K562 (cell line): ENCODE data around the gene TNIP1. TPM values are rescaled to one million over a fixed set of nuclear protein-coding genes. Genes with fewer than 3 reads are reported as not detected.

Source experiments
- ATAC-seq: fragments of 200-7000 bp; cut with Tn5 transposase; 3 replicates; pipeline ENCODE4 v1.9.1; 2020; ENCODE audit warnings: moderate library complexity
- BruUV-seq: library from RNA; stranded (reverse); fragments of 400-500 nt; replicated peaks from 2 replicates; lab custom pipeline; 2021; lab: Mats Ljungman, UMichigan
- CTCF ChIA-PET: fragments of 300-600 bp; formaldehyde crosslinking; extraction: SDS; loops from one replicate; lab custom pipeline; 2021; ENCODE audit warnings: low intra/inter-chr PET ratio; lab: Yijun Ruan, JAX
- POLR2A ChIA-PET: fragments of 300-600, 350-650 bp; sonication (Branson Sonifier 250); formaldehyde crosslinking; extraction: SDS; loops from one replicate; lab custom pipeline; 2021; ENCODE audit warnings: antibody characterized with exemption, inconsistent platforms; lab: Yijun Ruan, JAX
- DNase-seq, 4 experiments: peaks; one replicate each; pipeline versions ENCODE4 v3.0.0 to v3.0.0-alpha.2; 2011 to 2018; ENCODE audit warnings: low spot score in 3 of 4, mixed read lengths in 3 of 4; ENCODE audit errors: extremely low read depth in 1 of 4
- FAIRE-seq: peaks from 2 replicates; lab custom pipeline; 2011; peaks lifted over from hg19 to GRCh38; lab: Jason Lieb, UNC
- H2AFZ ChIP-seq: 2 replicates; pipeline ENCODE4 v1.6.0; 2011; ENCODE audit warnings: low read depth, low read length, control low read depth, inconsistent platforms
- H3K27ac ChIP-seq: fragments of 200-600 bp; 3 replicates; pipeline ENCODE4 v1.8.0; 2011; ENCODE audit warnings: low read depth, mild to moderate bottlenecking, control low read depth, inconsistent platforms, low read length, moderate library complexity, mixed read lengths; ENCODE audit errors: extremely low read depth
- H3K27me3 ChIP-seq, 2 experiments: fragments of 300-600 bp in 1 of 2; 2 replicates in 1 of 2; 3 replicates in 1 of 2; pipeline versions ENCODE4 v1.6.0 to v1.8.0; 2011; ENCODE audit warnings: inconsistent platforms in 2 of 2, low read length in 2 of 2, mild to moderate bottlenecking in 1 of 2, mixed read lengths in 1 of 2, moderate library complexity in 1 of 2; ENCODE audit not compliant: control insufficient read depth in 2 of 2, insufficient read depth in 2 of 2
- H3K36me3 ChIP-seq: fragments of 300-600 bp; 3 replicates; pipeline ENCODE4 v1.8.0; 2011; ENCODE audit warnings: mild to moderate bottlenecking, low read length, inconsistent platforms; ENCODE audit not compliant: control insufficient read depth, insufficient read depth
- H3K4me1 ChIP-seq, 2 experiments: fragments of 200-600 bp in 1 of 2; replicated peaks in 1 of 2; 2 replicates in 1 of 2; 3 replicates in 1 of 2; pipeline versions ENCODE4 v1.5.1 to v1.8.0; 2011; ENCODE audit warnings: inconsistent platforms in 2 of 2, low read length in 2 of 2, mild to moderate bottlenecking in 1 of 2, mixed read lengths in 1 of 2, moderate library complexity in 1 of 2; ENCODE audit not compliant: control insufficient read depth in 2 of 2, insufficient read depth in 2 of 2
- H3K4me2 ChIP-seq: 2 replicates; pipeline ENCODE4 v1.6.1; 2011; ENCODE audit warnings: low read length, control low read depth, inconsistent platforms, mixed read lengths; ENCODE audit not compliant: insufficient read depth
- H3K4me3 ChIP-seq: fragments of 200-600 bp; sonication (generic), shearing (Covaris generic); 2 replicates; pipeline ENCODE4 v1.5.1; 2016; ENCODE audit warnings: control low read depth, inconsistent platforms
- H3K79me2 ChIP-seq: fragments of 200-600 bp; 3 replicates; pipeline ENCODE4 v1.8.0; 2011; ENCODE audit warnings: low read length, inconsistent platforms; ENCODE audit not compliant: control insufficient read depth, insufficient read depth
- H3K9ac ChIP-seq, 2 experiments: 2 replicates each; pipeline versions ENCODE4 v1.6.0 to v1.6.1; 2011; ENCODE audit warnings: low read depth in 2 of 2, low read length in 2 of 2, control low read depth in 1 of 2, inconsistent platforms in 1 of 2, mild to moderate bottlenecking in 1 of 2, mixed read lengths in 1 of 2; ENCODE audit not compliant: insufficient read depth in 1 of 2
- H3K9me1 ChIP-seq: one replicate; pipeline ENCODE4 v1.6.0; 2011; ENCODE audit warnings: inconsistent platforms, mild to moderate bottlenecking, low read length, moderate library complexity; ENCODE audit not compliant: control insufficient read depth, insufficient read depth
- H3K9me3 ChIP-seq: replicated peaks from 2 replicates; pipeline ENCODE4 v1.5.1; 2011; ENCODE audit warnings: low read depth, low read length, inconsistent platforms; ENCODE audit not compliant: control insufficient read depth, insufficient read depth
- H4K20me1 ChIP-seq: replicated peaks from 2 replicates; pipeline ENCODE4 v1.6.1; 2011; ENCODE audit warnings: low read length, inconsistent platforms, mixed read lengths; ENCODE audit not compliant: control insufficient read depth, insufficient read depth
- CBFA2T2 ChIP-seq: fragments of 450-650 bp; conservative IDR thresholded peaks from 2 replicates; pipeline ENCODE4 v1.6.1; 2017; ENCODE audit warnings: mild to moderate bottlenecking
- CHAMP1 ChIP-seq: fragments of 450-650 bp; IDR thresholded peaks from 2 replicates; pipeline ENCODE4 v1.6.1; 2016; ENCODE audit warnings: mild to moderate bottlenecking
- DIDO1 ChIP-seq: fragments of 450-650 bp; IDR thresholded peaks from 2 replicates; pipeline ENCODE4 v1.6.1; 2016; ENCODE audit warnings: low read depth, missing biosample characterization, missing genetic modification characterization
- DMBX1 ChIP-seq: fragments of 250-450 bp; sonication (Bioruptor Pico); IDR thresholded peaks from 2 replicates; pipeline ENCODE4 v1.8.0; 2022; ENCODE audit warnings: inconsistent platforms, mild to moderate bottlenecking, moderate library complexity, borderline replicate concordance
- ESRRB ChIP-seq: fragments of 250-450 bp; sonication (Bioruptor Pico); IDR thresholded peaks from 2 replicates; pipeline ENCODE4 v1.5.0; 2020; ENCODE audit warnings: mild to moderate bottlenecking, moderate library complexity, borderline replicate concordance
- FOXM1 ChIP-seq, 2 experiments: fragments of 450-650 bp in 1 of 2; sonication (generic) in 1 of 2; formaldehyde crosslinking in 1 of 2; IDR thresholded peaks; 2 replicates each; pipeline versions ENCODE4 v1.6.1 to v1.9.0; 2017 to 2022; ENCODE audit warnings: low read depth in 2 of 2, mild to moderate bottlenecking in 2 of 2, missing genetic modification reagents in 1 of 2, moderate library complexity in 1 of 2
- FOXP1 ChIP-seq: sonication (generic); formaldehyde crosslinking; IDR thresholded peaks from 2 replicates; pipeline ENCODE4 v1.8.0; 2022; ENCODE audit warnings: mild to moderate bottlenecking, missing genetic modification reagents
- HDAC6 ChIP-seq: IDR thresholded peaks from 2 replicates; pipeline ENCODE4 v1.6.1; 2012; ENCODE audit warnings: low read depth, mild to moderate bottlenecking, control low read depth, inconsistent platforms, low read length, moderate library complexity
- NCOA2 ChIP-seq, 2 experiments: fragments of 450-650 bp; IDR thresholded peaks; 2 replicates each; pipeline ENCODE4 v1.6.1; 2018; ENCODE audit warnings: mild to moderate bottlenecking in 2 of 2, moderate library complexity in 1 of 2; ENCODE audit not compliant: partially characterized antibody in 2 of 2
- RCOR1 ChIP-seq, 2 experiments: IDR thresholded peaks; 2 replicates each; pipeline ENCODE4 v1.6.1; 2012; ENCODE audit warnings: low read depth in 2 of 2, low read length in 2 of 2, borderline replicate concordance in 1 of 2, improper control_type of control experiment in 1 of 2
- SRSF3 ChIP-seq: fragments of 200-400 bp; formaldehyde crosslinking; IDR thresholded peaks from 2 replicates; pipeline ENCODE4 v1.6.1; 2016; ENCODE audit warnings: mild to moderate bottlenecking, low read length, moderate library complexity; ENCODE audit not compliant: insufficient read depth
- TFAM ChIP-seq: fragments of 250-450 bp; sonication (Bioruptor Pico); conservative IDR thresholded peaks from 2 replicates; pipeline ENCODE4 v1.5.0; 2021; ENCODE audit warnings: mild to moderate bottlenecking, moderate library complexity
- ZBTB17 ChIP-seq: fragments of 450-650 bp; formaldehyde crosslinking; IDR thresholded peaks from 2 replicates; pipeline ENCODE4 v1.4.0; 2020; ENCODE audit warnings: mild to moderate bottlenecking
- ZKSCAN1 ChIP-seq: fragments of 150-350 bp; IDR thresholded peaks from 2 replicates; pipeline ENCODE4 v1.6.1; 2016; ENCODE audit warnings: low read depth, low read length
- ZNF175 ChIP-seq: fragments of 200-800 bp; sonication (Bioruptor generic); IDR thresholded peaks from 2 replicates; pipeline ENCODE4 v1.6.1; 2016; ENCODE audit warnings: low read depth, mild to moderate bottlenecking, missing genetic modification characterization, missing compliant biosample characterization
- WGBS: fragments of 100-300 bp; shearing (Covaris generic); methylation state at CpG from one replicate; pipeline ENCODE4 v1.1.6; 2016; ENCODE audit warnings: low coverage, mixed read lengths; ENCODE audit not compliant: insufficient coverage; ENCODE audit errors: missing lambda C conversion rate; 5-methylcytosine and 5-hydroxymethylcytosine counted together
- in situ Hi-C: fragments of 300-500 bp; cut with MboI; formaldehyde crosslinking; loops from 4 replicates; pipeline ENCODE4 v1.15.0; 2018; ENCODE audit warnings: inconsistent platforms, mixed read lengths
- intact Hi-C: fragments of 100-400 bp; cut with micrococcal nuclease; formaldehyde crosslinking; loops from 2 replicates; pipeline ENCODE4 v1.14.2; 2022
- polyA plus RNA-seq, 8 experiments: library from polyadenylated mRNA; depleted of rRNA in 4 of 8; stranded (reverse) in 5 of 8; unstranded in 3 of 8; fragments of >200 nt; fragmentation: Nextera tagmentation in 2 of 8; fragmentation: Illumina TruSeq in 1 of 8; extraction: Ambion mirVana in 2 of 8; extraction: Trizol in 1 of 8; gene quantifications; 2 replicates each; pipeline versions ENCODE4 v1.2.1 to v1.2.3, GENCODE V29; 2011 to 2014; ENCODE audit warnings: inconsistent platforms in 1 of 8, missing spikeins in 1 of 8
- total RNA-seq, 7 experiments: library from RNA; depleted of rRNA in 6 of 7; stranded (reverse); fragments of >200 nt in 6 of 7; fragmentation: Illumina TruSeq in 2 of 7; extraction: Trizol in 2 of 7; gene quantifications; 2 replicates each; pipeline versions ENCODE4 v1.2.1 to v1.2.3, GENCODE V29; 2011 to 2021; ENCODE audit warnings: low replicate concordance in 1 of 7

TNIP1 gene
- total and polyA plus RNA-seq, 9 of the 15 experiments (the other 6 are each of a cell fraction or from before 2014, with no cell fraction given), result 0.46 to 41.0 (median 24.6) TPM

DNA sequence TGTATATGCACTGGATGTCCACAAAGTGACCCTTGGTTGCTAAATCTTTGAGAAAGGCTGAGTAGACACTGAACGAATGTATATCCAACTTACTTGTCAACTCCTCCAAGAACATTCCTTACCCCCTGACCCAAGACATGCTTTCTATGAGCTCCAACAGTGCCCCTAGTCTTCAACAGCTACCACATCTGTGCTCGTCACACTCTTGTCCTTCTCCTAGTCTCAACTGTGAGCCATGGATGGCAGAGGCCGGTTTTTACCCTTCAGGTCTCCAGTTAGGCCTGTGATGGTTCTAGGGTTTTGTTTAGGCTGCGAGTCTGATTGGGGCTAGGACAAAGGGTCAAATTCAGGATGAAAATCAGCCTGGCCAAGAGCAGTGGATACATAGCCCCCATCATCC, 79.4 kb downstream of the TNIP1 start:
- Histone ChIP-seq H3K4me1 (peaks cover 0 to 2% of the 10 kb centered on the region in 2 experiments; a peak in 3 of 5 replicates), H3K4me3 (no peak overlapping the region), H3K36me3 (no peaks in the 10 kb centered on the region), H3K9me3 (no peaks in the 10 kb centered on the region), H2AFZ (no peak overlapping the region), H3K9me1 (no peaks in the 10 kb centered on the region), H3K27ac (no peak overlapping the region), H3K27me3 (0 out of 5 replicates have a peak, but pooled peaks cover 0 to 5% of the 10 kb centered on the region in 2 experiments), H3K4me2 (no peak overlapping the region), H4K20me1 (no peaks in the 10 kb centered on the region), H3K9ac (no peak overlapping the region), H3K79me2 (no peaks in the 10 kb centered on the region)
- POLR2A ChIA-PET, result interaction anchor here (0.7 to 1.8 kb wide), 2 partner anchors 9 to 163 kb away, joined by 3 to 4 read pairs; no protein-coding TSS in a partner anchor
- CTCF ChIA-PET, result interaction anchor here (1.3 to 2.8 kb wide), 5 partner anchors 46 to 163 kb away, joined by 4 to 31 read pairs (median 8); no protein-coding TSS in a partner anchor
- no peak for DNase-seq
- intact Hi-C loops, result no loop called here
- in situ Hi-C loops, result loop anchor here (5.0 kb wide), 1 partner anchor 116 kb away; no protein-coding TSS in a partner anchor
- 23% methylated on average over 4 of the region's 4 CpGs for WGBS
- TF ChIP-seq FOXP1 (CRISPR knock-in tag) (no peak), ESRRB (no peak), TFAM (CRISPR knock-in tag) (no peak), RCOR1 (IDR thresholded peaks at IDR 0.05; ENCODE audit: borderline replicate concordance in 1 of 2, low read depth in 2 of 2, low read length in 2 of 2) (no peak), ZNF175 (no peak), CBFA2T2 (no peak), DMBX1 (CRISPR knock-in tag) (no peak), HDAC6 (no peak), FOXM1 (IDR thresholded peaks at IDR 0.05; ENCODE audit: low read depth) (no peak), FOXM1 (CRISPR knock-in tag; IDR thresholded peaks at IDR 0.05; ENCODE audit: low read depth) (no peak), CHAMP1 (no peak), NCOA2 (IDR thresholded peaks at IDR 0.05; ENCODE audit: partially characterized antibody in 2 of 2) (no peak), ZKSCAN1 (no peak), SRSF3 (no peak), DIDO1 (no peak), ZBTB17 (no peak)
- ATAC-seq, result no peak
- no TSS peak for BruUV-seq
- no peak for FAIRE-seq
